Uterus (tissue), 2 donors: ENCODE data around the gene HDGFL2.

Experiments used
- POLR2A ChIP-seq, 2 donors: fragments of 450-650 bp; IDR thresholded peaks; one replicate each; pipeline ENCODE4 v1.6.1; 2016; ENCODE audit warnings: antibody characterized with exemption in 2 of 2, mild to moderate bottlenecking in 1 of 2, moderate library complexity in 1 of 2
- TF ChIP-seq, protein P1 (sequence below), 4 experiments: fragments of 200-600 bp in 2 of 4; fragments of 450-650 bp in 2 of 4; sonication (generic) in 2 of 4; IDR thresholded peaks; one replicate each; pipeline ENCODE4 v1.5.1; 2016 to 2019; ENCODE audit warnings: antibody characterized with exemption in 4 of 4, mild to moderate bottlenecking in 2 of 4, moderate library complexity in 1 of 4

DNA sequence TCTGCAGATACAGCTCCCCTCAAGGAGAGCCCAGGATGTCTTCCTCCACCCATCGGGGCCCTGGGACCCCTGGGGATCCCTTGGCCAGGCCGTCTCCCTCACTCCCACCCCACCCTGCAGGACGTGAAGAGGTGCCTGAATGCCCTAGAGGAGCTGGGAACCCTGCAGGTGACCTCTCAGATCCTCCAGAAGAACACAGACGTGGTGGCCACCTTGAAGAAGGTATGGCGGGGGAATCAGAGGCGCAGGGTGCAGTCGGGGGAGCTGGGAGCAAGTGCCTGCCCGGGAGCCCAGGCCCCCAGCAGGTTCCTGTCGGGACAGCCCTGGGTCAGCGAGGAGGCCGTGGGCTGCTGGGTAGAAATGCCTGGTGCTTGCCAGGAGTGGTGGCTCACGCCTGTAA, 26.6 kb downstream of the HDGFL2 start:
- TF ChIP-seq, protein P1, sequence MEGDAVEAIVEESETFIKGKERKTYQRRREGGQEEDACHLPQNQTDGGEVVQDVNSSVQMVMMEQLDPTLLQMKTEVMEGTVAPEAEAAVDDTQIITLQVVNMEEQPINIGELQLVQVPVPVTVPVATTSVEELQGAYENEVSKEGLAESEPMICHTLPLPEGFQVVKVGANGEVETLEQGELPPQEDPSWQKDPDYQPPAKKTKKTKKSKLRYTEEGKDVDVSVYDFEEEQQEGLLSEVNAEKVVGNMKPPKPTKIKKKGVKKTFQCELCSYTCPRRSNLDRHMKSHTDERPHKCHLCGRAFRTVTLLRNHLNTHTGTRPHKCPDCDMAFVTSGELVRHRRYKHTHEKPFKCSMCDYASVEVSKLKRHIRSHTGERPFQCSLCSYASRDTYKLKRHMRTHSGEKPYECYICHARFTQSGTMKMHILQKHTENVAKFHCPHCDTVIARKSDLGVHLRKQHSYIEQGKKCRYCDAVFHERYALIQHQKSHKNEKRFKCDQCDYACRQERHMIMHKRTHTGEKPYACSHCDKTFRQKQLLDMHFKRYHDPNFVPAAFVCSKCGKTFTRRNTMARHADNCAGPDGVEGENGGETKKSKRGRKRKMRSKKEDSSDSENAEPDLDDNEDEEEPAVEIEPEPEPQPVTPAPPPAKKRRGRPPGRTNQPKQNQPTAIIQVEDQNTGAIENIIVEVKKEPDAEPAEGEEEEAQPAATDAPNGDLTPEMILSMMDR (IDR thresholded peaks at IDR 0.05), result no peak
- TF ChIP-seq POLR2A (IDR thresholded peaks at IDR 0.05), result no peak
